ENCODE measurements around the gene ADAD2. TPM values are rescaled to one million over a fixed set of nuclear protein-coding genes. Genes with fewer than 3 reads are reported as not detected.

ADAD2 gene
- polyA plus RNA-seq, 6 donors from 2014 or later = 0.17 TPM; not detected in 5

GRCh38 chr16:84241778-84242177 lies 50.8 kb downstream of the ADAD2 start:
- Mint-ChIP-seq H3K27me3 (peaks cover 43 to 66% (median 45%) of the 10 kb centered on the region in 3 donors), H3K9me3 (peaks cover 0 to 14% (median 4%) of the 10 kb centered on the region in 7 donors), H3K4me1 (no peaks in the 10 kb centered on the region), H3K27ac (no peak overlapping the region), H3K4me3 (no peak overlapping the region), H3K36me3 (peaks cover 6 to 12% of the 10 kb centered on the region in 2 donors)
- no peak for DNase-seq
- ATAC-seq (ENCODE audit: low read depth in 2 of 2) = no peak

- H3K4me1 Mint-ChIP-seq = no peaks in the 10 kb centered on the region
- ATAC-seq (ENCODE audit: low read depth in 2 of 2) (no peak), DNase-seq (no peak)
- no peak overlapping the region for H3K27ac Mint-ChIP-seq
- peaks cover 40 to 68% (median 45%) of the 10 kb centered on the region in 3 donors for H3K27me3 Mint-ChIP-seq
- no peak overlapping the region for H3K4me3 Mint-ChIP-seq
- peaks cover 0 to 14% (median 6%) of the 10 kb centered on the region in 7 donors for H3K9me3 Mint-ChIP-seq
- peaks cover 6 to 12% of the 10 kb centered on the region in 2 donors for H3K36me3 Mint-ChIP-seq
Measured at GRCh38 chr16:84242839-84243238, 51.9 kb downstream of the ADAD2 start.

- peaks cover 6 to 12% of the 10 kb centered on the region in 2 donors for H3K36me3 Mint-ChIP-seq
- H3K4me1 Mint-ChIP-seq = no peaks in the 10 kb centered on the region
- H3K27ac Mint-ChIP-seq = no peak overlapping the region
- no peak for ATAC-seq (ENCODE audit: low read depth in 2 of 2)
- H3K4me3 Mint-ChIP-seq = no peak overlapping the region
- peaks cover 0 to 14% (median 6%) of the 10 kb centered on the region in 7 donors for H3K9me3 Mint-ChIP-seq
- no peak for DNase-seq
- H3K27me3 Mint-ChIP-seq = peaks cover 34 to 67% (median 41%) of the 10 kb centered on the region in 3 donors
Measured at GRCh38 chr16:84243732-84244131, 52.8 kb downstream of the ADAD2 start.

GRCh38 chr16:84244728-84245127 lies 53.8 kb downstream of the ADAD2 start:
- H3K27me3 Mint-ChIP-seq = peaks cover 29 to 57% (median 31%) of the 10 kb centered on the region in 3 donors

GRCh38 chr16:84245956-84246678 lies 55.2 kb downstream of the ADAD2 start:
- no peaks in the 10 kb centered on the region for H3K4me1 Mint-ChIP-seq
- H3K27ac Mint-ChIP-seq = peak overlapping the region in 1 of 6 donors; percentile 95
- ATAC-seq (ENCODE audit: low read depth in 2 of 2) (no peak), DNase-seq (no peak)
- H3K27me3 Mint-ChIP-seq = peaks cover 21 to 46% (median 23%) of the 10 kb centered on the region in 3 donors
- H3K36me3 Mint-ChIP-seq = peaks cover 6 to 12% of the 10 kb centered on the region in 2 donors
- H3K9me3 Mint-ChIP-seq = peaks cover 0 to 14% (median 6%) of the 10 kb centered on the region in 7 donors
- H3K4me3 Mint-ChIP-seq = no peak overlapping the region

More at GRCh38 chr16:84244728-84245127, 53.8 kb downstream of the ADAD2 start:
- DNase-seq (no peak), ATAC-seq (ENCODE audit: low read depth in 2 of 2) (no peak)
- Mint-ChIP-seq H3K27ac (no peak overlapping the region), H3K4me1 (no peaks in the 10 kb centered on the region), H3K4me3 (no peak overlapping the region), H3K36me3 (peaks cover 6 to 12% of the 10 kb centered on the region in 2 donors), H3K9me3 (peaks cover 0 to 14% (median 6%) of the 10 kb centered on the region in 7 donors)

GRCh38 chr16:84246679-84247077 lies 55.7 kb downstream of the ADAD2 start:
- Mint-ChIP-seq H3K27me3 (peaks cover 21 to 46% (median 23%) of the 10 kb centered on the region in 3 donors), H3K36me3 (peaks cover 6 to 12% of the 10 kb centered on the region in 2 donors), H3K9me3 (peaks cover 0 to 14% (median 6%) of the 10 kb centered on the region in 7 donors), H3K4me3 (no peak overlapping the region), H3K27ac (peak overlapping the region in 2 of 6 donors; percentile 74 to 95), H3K4me1 (no peaks in the 10 kb centered on the region)
- DNase-seq (no peak), ATAC-seq (ENCODE audit: low read depth in 2 of 2) (no peak)

Other genes with a start within 250 kb of the ADAD2 start
- gene OSGIN1, start 237.9 kb upstream of the ADAD2 start, polyA plus RNA-seq (ENCODE audit: low read depth in 6 of 6) = under 1 TPM in 3 of 6 donors, not detected in 3; 0.20 to 0.85 (median 0.24) TPM
- not detected for gene NECAB2, start 222.9 kb upstream of the ADAD2 start, polyA plus RNA-seq (ENCODE audit: low read depth in 6 of 6)
- not detected for gene SLC38A8, start 148.4 kb upstream of the ADAD2 start, polyA plus RNA-seq (ENCODE audit: low read depth in 6 of 6)
- gene MBTPS1, start 74.2 kb upstream of the ADAD2 start, polyA plus RNA-seq (ENCODE audit: low read depth in 6 of 6) = 10 to 100 TPM; 37.6 to 56.5 (median 48.8) TPM
- gene HSDL1, start 46.0 kb upstream of the ADAD2 start, polyA plus RNA-seq (ENCODE audit: low read depth in 6 of 6) = 10 to 100 TPM in 5 of 6 donors, 1 to 10 TPM in 1; 3.5 to 15.5 (median 13.7) TPM
- under 1 TPM in 1 of 6 donors, not detected in 5; 0.43 TPM for gene DNAAF1, start 45.8 kb upstream of the ADAD2 start, polyA plus RNA-seq (ENCODE audit: low read depth in 6 of 6)
- gene TAF1C, start 4.1 kb upstream of the ADAD2 start, polyA plus RNA-seq (ENCODE audit: low read depth in 6 of 6) = 10 to 100 TPM in 1 of 6 donors, 1 to 10 TPM in 5; 4.8 to 11.6 (median 7.3) TPM
- gene KCNG4, start 48.9 kb downstream of the ADAD2 start, polyA plus RNA-seq (ENCODE audit: low read depth in 6 of 6) = not detected
- not detected for gene WFDC1, start 103.7 kb downstream of the ADAD2 start, polyA plus RNA-seq (ENCODE audit: low read depth in 6 of 6)
- gene ATP2C2, start 177.4 kb downstream of the ADAD2 start, polyA plus RNA-seq (ENCODE audit: low read depth in 6 of 6) = not detected

Measured in naive B cell (primary cell).